GM18873 (cell line): ENCODE results near the gene SORBS1.

Source experiments
- ATAC-seq: cut with Tn5 transposase; IDR thresholded peaks from one replicate; pipeline ENCODE4 v1.9.1; 2021; ENCODE audit warnings: mild to moderate bottlenecking, moderate library complexity, moderate number of reproducible peaks; ENCODE audit not compliant: unreplicated experiment, low FRiP score

Gene SORBS1

GRCh38 chr10:95401704-95402469, 159.3 kb downstream of the SORBS1 start:
- no peak for ATAC-seq

GRCh38 chr10:95400787-95401186, 160.4 kb downstream of the SORBS1 start:
- ATAC-seq, result no peak

- ATAC-seq, result no peak
Measured at GRCh38 chr10:95399183-95399582, 162.0 kb downstream of the SORBS1 start.

GRCh38 chr10:95397747-95398146, 163.4 kb downstream of the SORBS1 start:
- ATAC-seq, result no peak

- ATAC-seq, result no peak
Measured at GRCh38 chr10:95395947-95396449, 165.2 kb downstream of the SORBS1 start.

- peak; percentile 40 for ATAC-seq
Measured at GRCh38 chr10:95394161-95394880, 166.8 kb downstream of the SORBS1 start.

- ATAC-seq, result no peak
Measured at GRCh38 chr10:95392681-95393164, 168.4 kb downstream of the SORBS1 start.

- ATAC-seq, result no peak
Measured at GRCh38 chr10:95392217-95392584, 169.0 kb downstream of the SORBS1 start.

GRCh38 chr10:95391581-95392216, 169.5 kb downstream of the SORBS1 start:
- ATAC-seq, result no peak

GRCh38 chr10:95391164-95391563, 170.0 kb downstream of the SORBS1 start:
- ATAC-seq, result no peak

- no peak for ATAC-seq
Measured at GRCh38 chr10:95389982-95390381, 171.2 kb downstream of the SORBS1 start.

- ATAC-seq, result no peak
Measured at GRCh38 chr10:95389176-95389575, 172.0 kb downstream of the SORBS1 start.

- ATAC-seq, result no peak
Measured at GRCh38 chr10:95388539-95388938, 172.6 kb downstream of the SORBS1 start.

- ATAC-seq, result no peak
Measured at GRCh38 chr10:95388109-95388471, 173.1 kb downstream of the SORBS1 start.

GRCh38 chr10:95384011-95384704, 177.0 kb downstream of the SORBS1 start:
- ATAC-seq, result no peak

- ATAC-seq, result no peak
Measured at GRCh38 chr10:95382596-95382995, 178.6 kb downstream of the SORBS1 start.

- no peak for ATAC-seq
Measured at GRCh38 chr10:95382174-95382573, 179.0 kb downstream of the SORBS1 start.

- no peak for ATAC-seq
Measured at GRCh38 chr10:95377950-95378349, 183.2 kb downstream of the SORBS1 start.

GRCh38 chr10:95375418-95375817, 185.8 kb downstream of the SORBS1 start:
- no peak for ATAC-seq

- ATAC-seq, result peak; percentile 83
Measured at GRCh38 chr10:95374597-95375209, 186.5 kb downstream of the SORBS1 start.
